ENCODE results near the gene BOD1.

The BOD1 gene

DNA sequence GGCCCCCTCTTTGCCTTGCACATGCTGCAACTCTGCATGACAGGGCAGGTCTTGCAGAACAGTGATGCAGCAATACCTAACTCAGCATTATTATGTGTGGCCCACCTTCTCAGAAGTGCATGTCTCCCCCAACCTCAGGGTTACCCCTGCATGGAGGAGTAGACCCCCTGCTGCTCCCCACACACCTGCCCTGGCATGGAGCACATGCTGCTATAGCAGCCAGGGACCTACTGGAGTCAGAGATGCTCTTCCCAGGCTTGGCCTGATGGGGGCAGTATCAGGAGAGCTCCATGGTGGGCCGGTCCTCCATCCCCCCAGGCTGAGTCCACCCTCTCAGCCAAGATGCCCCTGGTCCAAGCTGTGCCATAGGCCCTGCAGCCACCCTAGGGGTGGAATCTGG is 13.2 kb upstream of the BOD1 start:
- Histone ChIP-seq H3K4me3 (ENCODE audit: severe bottlenecking) (no peak overlapping the region), H3K27ac (ENCODE audit: poor library complexity, severe bottlenecking) (no peak overlapping the region), H3K36me3 (ENCODE audit: low read depth) (no peaks in the 10 kb centered on the region), H3K27me3 (ENCODE audit: insufficient read depth, poor library complexity, severe bottlenecking) (no peaks in the 10 kb centered on the region), H3K4me1 (ENCODE audit: insufficient read depth, poor library complexity, severe bottlenecking) (peaks cover 10% of the 10 kb centered on the region), H3K9me3 (ENCODE audit: severe bottlenecking) (no peaks in the 10 kb centered on the region)
- no peak for DNase-seq (ENCODE audit: low spot score)
- TF ChIP-seq, protein P1, sequence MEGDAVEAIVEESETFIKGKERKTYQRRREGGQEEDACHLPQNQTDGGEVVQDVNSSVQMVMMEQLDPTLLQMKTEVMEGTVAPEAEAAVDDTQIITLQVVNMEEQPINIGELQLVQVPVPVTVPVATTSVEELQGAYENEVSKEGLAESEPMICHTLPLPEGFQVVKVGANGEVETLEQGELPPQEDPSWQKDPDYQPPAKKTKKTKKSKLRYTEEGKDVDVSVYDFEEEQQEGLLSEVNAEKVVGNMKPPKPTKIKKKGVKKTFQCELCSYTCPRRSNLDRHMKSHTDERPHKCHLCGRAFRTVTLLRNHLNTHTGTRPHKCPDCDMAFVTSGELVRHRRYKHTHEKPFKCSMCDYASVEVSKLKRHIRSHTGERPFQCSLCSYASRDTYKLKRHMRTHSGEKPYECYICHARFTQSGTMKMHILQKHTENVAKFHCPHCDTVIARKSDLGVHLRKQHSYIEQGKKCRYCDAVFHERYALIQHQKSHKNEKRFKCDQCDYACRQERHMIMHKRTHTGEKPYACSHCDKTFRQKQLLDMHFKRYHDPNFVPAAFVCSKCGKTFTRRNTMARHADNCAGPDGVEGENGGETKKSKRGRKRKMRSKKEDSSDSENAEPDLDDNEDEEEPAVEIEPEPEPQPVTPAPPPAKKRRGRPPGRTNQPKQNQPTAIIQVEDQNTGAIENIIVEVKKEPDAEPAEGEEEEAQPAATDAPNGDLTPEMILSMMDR (IDR thresholded peaks at IDR 0.05; ENCODE audit: poor library complexity, severe bottlenecking): peak; percentile 21
- no peak for ATAC-seq (ENCODE audit: low read depth)

DNA sequence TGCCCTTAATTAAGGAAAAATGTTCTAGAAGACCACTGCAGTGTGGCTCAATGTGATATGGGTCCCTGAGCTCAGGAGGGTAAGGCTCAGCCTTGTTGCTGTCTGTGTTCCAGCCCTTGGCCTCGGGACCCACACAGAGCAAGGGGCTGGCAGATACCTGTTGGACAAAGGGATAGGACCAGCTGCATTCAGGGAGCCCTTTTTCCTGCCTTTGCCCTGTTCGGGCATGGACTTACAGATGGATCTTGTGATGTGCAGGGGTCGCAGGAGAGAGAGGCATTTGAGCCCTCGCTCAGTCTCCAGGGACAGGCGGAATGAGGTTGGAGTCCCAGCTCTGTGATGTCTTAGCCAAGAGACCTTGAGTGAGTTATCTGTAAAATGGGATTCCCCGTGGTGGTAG is 12.1 kb upstream of the BOD1 start:
- H3K27ac ChIP-seq (ENCODE audit: poor library complexity, severe bottlenecking): no peak overlapping the region

DNA sequence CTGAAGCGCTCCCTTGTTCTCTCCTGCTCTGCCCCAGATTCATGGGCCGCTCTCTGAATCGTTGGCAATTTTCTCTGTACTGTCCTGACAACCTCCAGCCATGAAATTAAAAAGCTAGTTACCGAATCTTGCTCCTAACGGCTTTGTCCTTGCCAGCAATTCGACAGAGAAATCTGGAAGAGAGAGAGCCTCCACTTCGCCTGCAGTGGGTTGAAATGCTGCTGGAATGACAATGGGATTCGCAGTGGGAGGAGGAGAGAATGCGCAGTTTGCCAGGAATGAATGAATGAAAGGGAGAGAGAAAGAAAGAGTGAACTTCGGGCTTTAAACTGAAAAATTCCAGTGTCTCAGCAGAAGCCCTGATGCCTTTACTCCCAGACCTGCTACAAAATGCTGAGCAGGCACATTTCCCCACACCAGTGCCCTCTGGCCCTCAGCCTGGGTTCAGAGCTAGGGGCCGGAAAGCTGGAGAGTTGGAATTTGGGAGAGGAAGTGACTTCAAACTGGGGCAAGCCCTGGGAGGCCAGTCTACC is 11.5 kb upstream of the BOD1 start:
- ATAC-seq (ENCODE audit: low read depth) (no peak), DNase-seq (ENCODE audit: low spot score) (no peak)
- no peaks in the 10 kb centered on the region for H3K9me3 ChIP-seq (ENCODE audit: severe bottlenecking)
- peaks cover under 1% of the 10 kb centered on the region for H3K4me1 ChIP-seq (ENCODE audit: insufficient read depth, poor library complexity, severe bottlenecking)
- H3K36me3 ChIP-seq (ENCODE audit: low read depth): no peaks in the 10 kb centered on the region
- H3K27ac ChIP-seq (ENCODE audit: poor library complexity, severe bottlenecking): no peak overlapping the region
- TF ChIP-seq, protein P1 (IDR thresholded peaks at IDR 0.05; ENCODE audit: poor library complexity, severe bottlenecking): no peak
- H3K27me3 ChIP-seq (ENCODE audit: insufficient read depth, poor library complexity, severe bottlenecking): no peaks in the 10 kb centered on the region
- H3K4me3 ChIP-seq (ENCODE audit: severe bottlenecking): no peak overlapping the region

More for the DNA sequence above, 12.1 kb upstream of the BOD1 start:
- H3K4me3 ChIP-seq (ENCODE audit: severe bottlenecking): no peak overlapping the region
- no peaks in the 10 kb centered on the region for H3K27me3 ChIP-seq (ENCODE audit: insufficient read depth, poor library complexity, severe bottlenecking)
- ATAC-seq (ENCODE audit: low read depth) (no peak), DNase-seq (ENCODE audit: low spot score) (no peak)
- TF ChIP-seq, protein P1 (IDR thresholded peaks at IDR 0.05; ENCODE audit: poor library complexity, severe bottlenecking): no peak
- no peaks in the 10 kb centered on the region for H3K36me3 ChIP-seq (ENCODE audit: low read depth)
- no peaks in the 10 kb centered on the region for H3K9me3 ChIP-seq (ENCODE audit: severe bottlenecking)
- peaks cover 5% of the 10 kb centered on the region for H3K4me1 ChIP-seq (ENCODE audit: insufficient read depth, poor library complexity, severe bottlenecking)

DNA sequence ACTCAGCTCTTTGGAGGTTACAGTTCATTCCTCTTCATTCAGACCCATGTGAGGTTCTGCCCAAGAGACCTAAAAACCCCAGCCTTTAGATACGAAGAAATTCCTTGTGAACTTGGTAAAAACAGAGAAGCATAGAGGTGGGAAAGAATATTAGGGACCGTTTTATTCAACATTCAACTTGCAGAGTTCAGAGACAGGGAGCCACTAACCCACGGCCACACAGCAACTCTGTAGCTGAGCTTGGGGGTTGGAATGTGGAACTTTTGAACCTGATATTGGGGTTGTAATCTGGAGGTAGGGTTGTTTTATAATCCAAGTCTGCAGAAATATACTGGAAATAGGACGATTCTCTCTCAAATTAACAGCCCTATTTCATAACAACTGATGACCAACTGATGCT is 10.8 kb upstream of the BOD1 start:
- H3K27me3 ChIP-seq (ENCODE audit: insufficient read depth, poor library complexity, severe bottlenecking): no peaks in the 10 kb centered on the region
- H3K9me3 ChIP-seq (ENCODE audit: severe bottlenecking): no peaks in the 10 kb centered on the region
- H3K4me3 ChIP-seq (ENCODE audit: severe bottlenecking): no peak overlapping the region
- TF ChIP-seq, protein P1 (IDR thresholded peaks at IDR 0.05; ENCODE audit: poor library complexity, severe bottlenecking): no peak
- no peaks in the 10 kb centered on the region for H3K36me3 ChIP-seq (ENCODE audit: low read depth)
- no peak for DNase-seq (ENCODE audit: low spot score)
- H3K4me1 ChIP-seq (ENCODE audit: insufficient read depth, poor library complexity, severe bottlenecking): no peaks in the 10 kb centered on the region
- no peak for ATAC-seq (ENCODE audit: low read depth)
- no peak overlapping the region for H3K27ac ChIP-seq (ENCODE audit: poor library complexity, severe bottlenecking)

DNA sequence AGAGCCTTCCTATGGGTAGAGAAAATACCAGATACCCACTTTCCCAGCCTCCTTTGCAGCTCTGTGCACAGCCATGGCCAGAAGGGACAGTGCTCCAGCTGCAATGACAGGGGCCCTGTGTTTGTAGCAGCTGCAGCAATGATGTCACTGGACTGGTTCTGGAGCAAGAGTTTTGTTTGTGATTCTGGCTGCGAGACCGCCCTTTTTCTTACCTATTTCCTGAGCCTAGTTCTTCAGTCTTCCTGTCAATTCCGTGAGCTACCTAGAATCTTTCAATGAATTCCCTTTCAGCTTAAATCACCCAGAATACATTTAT is 10.0 kb upstream of the BOD1 start:
- Histone ChIP-seq H3K9me3 (ENCODE audit: severe bottlenecking) (no peaks in the 10 kb centered on the region), H3K36me3 (ENCODE audit: low read depth) (no peaks in the 10 kb centered on the region), H3K4me1 (ENCODE audit: insufficient read depth, poor library complexity, severe bottlenecking) (no peaks in the 10 kb centered on the region), H3K27ac (ENCODE audit: poor library complexity, severe bottlenecking) (no peak overlapping the region), H3K4me3 (ENCODE audit: severe bottlenecking) (no peak overlapping the region), H3K27me3 (ENCODE audit: insufficient read depth, poor library complexity, severe bottlenecking) (no peaks in the 10 kb centered on the region)
- DNase-seq (ENCODE audit: low spot score): no peak
- TF ChIP-seq, protein P1 (IDR thresholded peaks at IDR 0.05; ENCODE audit: poor library complexity, severe bottlenecking): no peak
- no peak for ATAC-seq (ENCODE audit: low read depth)
